B cell (primary cell): ENCODE measurements around the gene EYS.
"Not testable (repeated sequence)": the region's sequence is repeated elsewhere in the genome, so short reads cannot be mapped to it uniquely, and the experiment has no call there.

Experiments used
- EZH2 ChIP-seq: IDR thresholded peaks from 2 replicates; pipeline ENCODE4 v1.6.1; 2012; ENCODE audit warnings: borderline replicate concordance, low read depth, mild to moderate bottlenecking, moderate library complexity, low read length; ENCODE audit not compliant: insufficient read depth, poor library complexity, severe bottlenecking
- TF ChIP-seq, protein P1 (sequence below): fragments of 200-600 bp; IDR thresholded peaks from one replicate; pipeline ENCODE4 v1.8.0; 2022; ENCODE audit warnings: antibody characterized with exemption, mild to moderate bottlenecking

DNA sequence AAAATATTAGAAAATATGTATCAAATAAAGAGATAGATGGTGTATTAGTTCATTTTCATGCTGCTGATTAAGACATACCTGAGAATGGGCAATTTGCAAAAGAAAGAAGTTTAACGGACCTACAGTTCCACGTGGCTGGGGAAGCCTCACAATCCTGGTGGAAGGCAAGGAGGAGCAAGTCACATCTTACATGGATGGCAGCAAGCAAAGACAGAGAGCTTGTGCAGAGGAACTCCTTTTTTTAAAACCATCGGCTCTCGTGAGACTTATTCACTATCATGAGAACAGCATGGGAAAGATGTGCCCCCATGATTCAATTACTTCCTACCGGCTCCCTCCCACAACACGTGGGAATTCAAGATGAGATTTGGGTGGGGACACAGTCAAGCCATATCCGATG, 223.4 kb downstream of the EYS start:
- TF ChIP-seq, protein P1, sequence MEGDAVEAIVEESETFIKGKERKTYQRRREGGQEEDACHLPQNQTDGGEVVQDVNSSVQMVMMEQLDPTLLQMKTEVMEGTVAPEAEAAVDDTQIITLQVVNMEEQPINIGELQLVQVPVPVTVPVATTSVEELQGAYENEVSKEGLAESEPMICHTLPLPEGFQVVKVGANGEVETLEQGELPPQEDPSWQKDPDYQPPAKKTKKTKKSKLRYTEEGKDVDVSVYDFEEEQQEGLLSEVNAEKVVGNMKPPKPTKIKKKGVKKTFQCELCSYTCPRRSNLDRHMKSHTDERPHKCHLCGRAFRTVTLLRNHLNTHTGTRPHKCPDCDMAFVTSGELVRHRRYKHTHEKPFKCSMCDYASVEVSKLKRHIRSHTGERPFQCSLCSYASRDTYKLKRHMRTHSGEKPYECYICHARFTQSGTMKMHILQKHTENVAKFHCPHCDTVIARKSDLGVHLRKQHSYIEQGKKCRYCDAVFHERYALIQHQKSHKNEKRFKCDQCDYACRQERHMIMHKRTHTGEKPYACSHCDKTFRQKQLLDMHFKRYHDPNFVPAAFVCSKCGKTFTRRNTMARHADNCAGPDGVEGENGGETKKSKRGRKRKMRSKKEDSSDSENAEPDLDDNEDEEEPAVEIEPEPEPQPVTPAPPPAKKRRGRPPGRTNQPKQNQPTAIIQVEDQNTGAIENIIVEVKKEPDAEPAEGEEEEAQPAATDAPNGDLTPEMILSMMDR = not testable (repeated sequence)
- TF ChIP-seq EZH2 = not testable (repeated sequence)
